GM10248 (cell line): ENCODE results near the gene TNFRSF17.

ENCODE experiments used
- CTCF ChIA-PET: fragments of 300-600 bp; sonication (Branson Sonifier 250); formaldehyde crosslinking; extraction: SDS; loops from one replicate; lab custom pipeline; 2021; ENCODE audit warnings: antibody characterized with exemption; lab: Yijun Ruan, JAX
- POLR2A ChIA-PET: fragments of 350-650 bp; sonication (Branson Sonifier 250); formaldehyde crosslinking; extraction: SDS; loops from one replicate; lab custom pipeline; 2020; ENCODE audit warnings: antibody characterized with exemption; lab: Yijun Ruan, JAX
- DNase-seq: peaks from one replicate; pipeline ENCODE4 v3.0.0; 2012; ENCODE audit errors: extremely low spot score
- CTCF ChIP-seq: IDR thresholded peaks from 2 replicates; pipeline ENCODE4 v1.5.1; 2012; ENCODE audit warnings: mild to moderate bottlenecking, low read depth; ENCODE audit errors: extremely low read depth, missing control alignments, control extremely low read depth

The TNFRSF17 gene

GRCh38 chr16:12010388-12011251 is 45.6 kb downstream of the TNFRSF17 start:
- no peak for DNase-seq
- CTCF ChIA-PET = interaction anchor here (1.0 to 1.8 kb wide), 6 partner anchors 10 to 61 kb away, joined by 3 to 5 read pairs (median 4); no protein-coding TSS in a partner anchor
- POLR2A ChIA-PET = no interaction called here
- no peak for TF ChIP-seq CTCF

- CTCF ChIA-PET = interaction anchor here (1.0 to 1.2 kb wide), 3 partner anchors 9 to 82 kb away, joined by 3 read pairs; no protein-coding TSS in a partner anchor
Observed at GRCh38 chr16:12011565-12011964, 46.6 kb downstream of the TNFRSF17 start.

GRCh38 chr16:12016291-12016947 is 51.4 kb downstream of the TNFRSF17 start:
- POLR2A ChIA-PET = no interaction called here
- TF ChIP-seq CTCF = no peak
- CTCF ChIA-PET = interaction anchor here (1.3 kb wide), 1 partner anchor 51 kb away, joined by 3 read pairs; no protein-coding TSS in a partner anchor
- no peak for DNase-seq

More at GRCh38 chr16:12011565-12011964, 46.6 kb downstream of the TNFRSF17 start:
- no peak for DNase-seq
- no peak for TF ChIP-seq CTCF
- POLR2A ChIA-PET = no interaction called here

- TF ChIP-seq CTCF = no peak
- no peak for DNase-seq
- CTCF ChIA-PET = interaction anchor here (1.3 kb wide), 1 partner anchor 50 kb away, joined by 3 read pairs; no protein-coding TSS in a partner anchor
- POLR2A ChIA-PET = no interaction called here
Observed at GRCh38 chr16:12017558-12017957, 52.5 kb downstream of the TNFRSF17 start.
